Colon (tissue), 2 donors: ENCODE data around the gene RTP3.
"Not testable (repeated sequence)": the region's sequence is repeated elsewhere in the genome, so short reads cannot be mapped to it uniquely, and the experiment has no call there.

ENCODE experiments used
- FAIRE-seq: peaks from 2 replicates; lab custom pipeline; 2012; peaks lifted over from hg19 to GRCh38; lab: Jason Lieb, UNC
- donor health status: control.
- donor health status: control.

The RTP3 gene

GRCh38 chr3:46491089-46492070 lies 6.4 kb upstream of the RTP3 start:
- no peak for FAIRE-seq

DNA sequence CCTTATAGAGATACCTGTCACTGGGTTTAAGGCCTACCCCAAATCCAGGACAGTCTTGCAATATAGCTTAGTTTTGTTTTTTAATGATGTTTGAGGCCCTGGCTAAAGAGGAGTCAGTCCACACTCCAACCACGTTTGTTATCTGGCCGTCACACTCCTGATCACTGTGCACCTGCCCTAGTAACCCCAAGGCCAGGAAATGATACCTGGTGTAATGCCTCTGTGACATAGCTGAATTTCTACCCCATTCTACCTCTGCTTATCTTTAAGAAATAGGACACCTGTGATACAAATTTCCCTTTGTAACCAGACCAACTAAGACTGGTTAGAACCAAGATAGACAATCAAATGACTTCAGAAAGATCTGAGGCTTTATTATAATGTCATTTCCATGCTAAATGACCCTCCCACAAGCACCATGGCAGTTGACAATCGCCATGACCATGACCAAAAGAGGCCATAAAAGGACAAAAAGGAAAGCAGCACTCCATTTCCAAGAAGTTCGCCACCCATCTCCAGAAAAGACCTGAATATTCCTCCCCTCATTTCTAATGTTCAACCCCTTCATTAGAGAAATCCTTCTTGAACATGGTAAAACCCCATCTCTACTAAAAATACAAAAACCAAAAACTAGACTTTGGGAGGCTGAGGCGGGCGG lies 4.8 kb upstream of the RTP3 start:
- no peak for FAIRE-seq

GRCh38 chr3:46494491-46494890 lies 3.3 kb upstream of the RTP3 start:
- not testable (repeated sequence) for FAIRE-seq

GRCh38 chr3:46495901-46496456 lies 1.8 kb upstream of the RTP3 start:
- FAIRE-seq: no peak

- no peak for FAIRE-seq
Measured at GRCh38 chr3:46496746-46497555, 825 bp upstream of the RTP3 start.

DNA sequence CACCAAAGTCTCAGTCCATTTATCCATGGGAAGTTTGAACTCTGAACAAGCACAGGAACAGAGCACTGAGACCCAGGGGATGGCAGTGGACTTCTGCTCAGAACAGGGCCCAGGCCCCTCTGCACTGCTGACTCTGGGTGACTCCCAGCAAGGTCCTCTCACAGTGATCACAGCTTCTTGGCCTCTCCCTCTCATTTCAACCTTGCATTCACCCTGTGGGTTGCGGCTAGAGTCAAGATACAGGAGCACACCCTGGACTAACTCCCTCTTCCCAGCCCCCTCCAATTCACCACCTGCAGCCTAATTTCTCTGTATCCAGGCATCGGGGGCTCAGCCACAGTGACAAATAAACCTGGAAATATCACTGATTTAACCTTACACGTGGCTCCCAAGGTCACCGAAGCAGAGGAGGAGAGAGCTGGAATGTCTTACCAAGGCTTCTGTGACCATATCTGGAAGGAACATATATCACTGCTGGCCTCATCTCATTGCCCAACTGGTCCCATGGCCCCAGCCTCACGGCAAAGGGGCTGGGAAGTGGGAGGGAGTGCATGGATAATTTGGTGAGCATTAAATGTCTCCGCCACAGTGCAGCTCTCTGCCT lies 1.2 kb downstream of the RTP3 start:
- no peak for FAIRE-seq

DNA sequence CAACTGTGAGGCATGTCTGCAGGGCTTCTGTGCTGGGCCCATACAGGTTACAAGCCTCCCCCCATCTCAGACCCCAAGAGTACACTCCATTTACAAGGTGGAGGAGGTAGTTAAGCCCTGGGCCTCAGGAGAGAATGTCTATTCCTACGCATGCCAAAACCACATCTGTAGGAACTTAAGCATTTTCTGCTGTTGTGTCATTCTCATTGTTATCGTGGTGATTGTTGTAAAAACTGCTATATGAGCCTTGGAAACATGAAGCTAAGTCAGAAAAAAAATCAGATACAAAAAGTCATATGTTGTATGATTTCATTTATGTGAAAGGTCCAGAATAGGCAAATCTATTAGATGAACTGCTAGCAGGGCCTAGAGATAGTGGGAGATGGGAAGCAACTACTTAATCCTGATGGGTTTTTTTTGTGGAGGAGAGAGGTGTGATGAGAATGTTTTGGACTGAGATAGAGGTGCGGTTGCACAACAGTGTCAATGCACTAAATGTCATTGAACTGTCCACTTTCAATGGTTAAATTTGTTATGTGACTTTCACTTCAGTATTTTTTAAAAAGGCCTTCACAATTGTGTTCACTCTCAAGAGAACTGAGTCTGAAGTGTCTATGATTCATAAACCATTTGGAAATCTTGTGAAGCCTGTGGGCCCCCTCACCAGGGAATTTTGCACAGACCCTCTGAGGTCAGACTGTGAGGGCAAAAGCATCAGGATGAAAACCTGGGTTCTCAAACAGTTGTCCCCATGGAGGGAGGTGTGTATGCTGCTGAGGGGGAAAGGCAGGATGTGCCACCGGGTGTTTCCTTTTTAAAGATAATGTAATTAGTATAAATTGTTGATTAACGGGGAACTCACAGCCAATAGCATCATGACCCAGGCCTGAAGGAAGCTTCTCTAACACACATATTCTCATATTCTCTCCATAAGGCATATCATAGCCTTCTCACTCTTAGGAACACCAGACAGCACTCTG lies 3.2 kb downstream of the RTP3 start:
- FAIRE-seq: no peak

DNA sequence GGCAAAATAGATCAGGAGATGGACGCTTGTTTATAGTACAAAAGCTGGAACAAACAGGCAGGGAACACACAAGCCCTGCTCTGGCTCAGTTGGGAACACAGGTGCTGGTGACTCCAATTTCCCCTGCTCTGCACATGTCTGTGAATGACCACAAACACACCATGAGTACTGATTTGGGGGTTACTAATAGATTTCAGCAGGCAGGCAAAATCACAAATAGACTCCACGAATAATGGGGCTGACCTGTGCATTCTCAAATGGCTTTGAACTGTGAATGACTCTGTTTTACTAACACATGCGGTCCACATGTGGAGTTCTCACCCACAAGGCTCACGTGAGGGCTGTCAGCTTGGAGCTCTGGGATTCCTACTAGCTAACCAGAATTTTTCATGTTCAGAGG lies 3.9 kb downstream of the RTP3 start:
- FAIRE-seq: no peak

DNA sequence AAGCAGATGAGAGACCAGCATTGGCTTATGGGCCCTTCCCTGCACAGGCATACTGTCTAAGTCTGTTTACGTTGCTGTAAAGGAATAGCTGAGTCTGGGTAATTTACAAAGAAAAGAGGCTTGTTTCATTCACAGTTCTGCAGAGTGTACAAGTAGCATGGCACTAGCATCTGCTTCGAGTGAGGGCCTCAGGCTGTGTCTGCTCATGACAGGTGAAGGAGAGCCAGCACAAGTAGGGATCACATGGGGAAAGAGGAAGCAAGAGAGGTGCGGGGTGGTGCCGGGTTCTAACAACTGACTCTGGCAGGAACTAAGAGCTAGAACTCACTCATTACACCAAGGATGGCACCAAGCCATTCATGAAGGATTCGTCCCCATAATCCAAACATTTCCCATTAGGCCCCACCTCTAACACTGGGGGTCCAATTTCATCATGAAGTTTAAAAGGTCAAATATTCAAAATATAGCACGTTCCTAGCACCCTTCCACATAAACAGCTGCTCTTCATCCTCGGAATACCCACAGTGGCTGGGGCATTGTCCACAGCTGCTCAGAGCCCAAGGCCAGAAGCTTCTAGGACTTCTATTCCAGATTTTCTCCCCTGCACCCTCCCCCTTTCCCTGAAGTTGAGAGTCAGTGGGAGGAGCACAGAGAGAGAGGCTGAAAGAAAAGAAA lies 5.6 kb downstream of the RTP3 start:
- no peak for FAIRE-seq

DNA sequence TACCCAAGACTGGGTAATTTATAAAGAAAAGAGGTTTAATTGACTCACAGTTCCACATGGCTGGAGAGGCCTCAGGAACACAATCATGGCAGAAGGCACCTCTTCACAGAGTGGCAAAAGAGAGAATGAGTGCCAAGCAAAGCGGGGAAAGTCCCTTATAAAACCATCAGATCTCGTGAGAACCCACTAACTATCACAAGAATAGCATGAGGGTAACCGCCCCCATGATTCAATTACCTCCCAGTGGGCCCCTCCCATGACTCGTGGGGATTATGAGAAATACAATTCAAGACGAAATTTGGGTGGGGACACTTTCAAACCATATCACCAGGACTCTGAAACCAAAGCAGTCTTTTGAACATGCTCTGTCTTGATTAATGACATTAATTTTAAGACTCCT lies 7.0 kb downstream of the RTP3 start:
- no peak for FAIRE-seq

DNA sequence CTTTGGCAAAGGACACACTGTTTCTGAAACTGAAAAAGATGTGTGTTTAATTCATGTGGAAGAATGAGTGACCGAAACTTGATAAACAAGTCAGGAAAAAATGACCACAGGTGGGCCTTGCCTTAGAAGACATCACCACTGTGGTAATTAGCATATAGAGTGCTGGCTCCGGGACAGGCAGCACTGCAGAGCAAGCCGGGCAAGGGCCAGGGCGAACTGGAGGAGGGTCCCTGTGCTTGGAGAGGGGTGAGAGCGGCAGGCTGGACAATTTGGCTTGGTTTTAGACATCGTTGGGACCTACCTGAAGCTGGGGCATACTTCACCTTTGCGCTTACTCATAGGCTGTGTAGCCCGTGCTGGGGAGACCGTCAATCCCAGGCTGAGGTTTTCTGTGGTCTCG lies 8.2 kb downstream of the RTP3 start:
- FAIRE-seq: no peak

DNA sequence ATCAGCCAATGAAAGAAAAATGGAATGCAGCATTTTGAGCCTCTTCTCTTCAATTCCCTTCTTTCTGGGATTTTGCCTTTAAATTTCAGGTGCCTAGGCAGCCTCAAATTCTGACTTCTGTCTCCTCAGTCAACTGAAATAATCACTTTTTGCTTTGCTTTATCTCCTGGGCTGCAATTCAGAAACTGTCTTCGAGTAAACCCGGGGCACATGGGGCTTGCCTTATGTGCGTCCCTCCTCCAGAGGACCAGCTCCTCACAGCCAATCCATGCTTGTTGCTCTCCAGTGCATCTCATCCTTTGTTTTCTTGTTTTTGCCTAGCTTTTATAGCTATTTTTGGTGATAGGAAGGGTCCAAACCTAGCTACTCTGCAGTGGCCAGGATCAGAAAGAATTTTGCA lies 8.8 kb downstream of the RTP3 start:
- FAIRE-seq: no peak

DNA sequence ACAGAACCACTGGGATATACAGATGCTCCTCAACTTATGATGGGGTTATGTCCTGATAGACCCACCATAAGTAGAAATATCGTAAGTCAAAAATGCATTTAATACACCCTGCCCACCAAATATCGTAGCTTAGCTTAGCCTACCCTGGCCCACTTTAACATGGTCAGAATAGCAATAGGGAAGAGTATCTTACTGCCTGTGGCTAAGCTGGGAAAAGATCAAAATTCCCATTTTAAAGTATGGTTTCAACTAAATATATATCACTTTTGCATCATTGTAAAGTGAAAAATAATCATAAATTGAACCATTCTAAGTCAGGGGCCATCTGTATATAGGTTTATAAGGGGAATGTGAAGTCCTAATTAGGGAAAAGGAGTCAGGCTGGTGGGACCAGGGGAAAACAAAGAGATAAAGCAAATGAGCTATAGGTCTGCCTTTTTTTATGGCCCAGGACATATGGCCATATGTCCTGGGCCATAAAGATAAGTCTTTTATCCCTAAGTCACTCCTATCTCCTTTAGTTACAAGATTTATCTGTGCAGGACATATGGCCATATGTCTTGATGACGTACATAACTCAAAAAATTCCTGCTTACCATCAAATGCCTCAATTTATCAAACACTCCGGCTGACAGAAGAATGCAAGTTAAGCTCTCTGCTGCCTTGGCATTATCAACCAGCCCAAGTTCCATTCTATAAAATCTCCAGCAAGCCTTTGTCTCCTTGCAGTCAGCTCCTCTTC lies 11.2 kb downstream of the RTP3 start:
- FAIRE-seq: no peak

GRCh38 chr3:46509661-46510187 lies 11.9 kb downstream of the RTP3 start:
- no peak for FAIRE-seq

DNA sequence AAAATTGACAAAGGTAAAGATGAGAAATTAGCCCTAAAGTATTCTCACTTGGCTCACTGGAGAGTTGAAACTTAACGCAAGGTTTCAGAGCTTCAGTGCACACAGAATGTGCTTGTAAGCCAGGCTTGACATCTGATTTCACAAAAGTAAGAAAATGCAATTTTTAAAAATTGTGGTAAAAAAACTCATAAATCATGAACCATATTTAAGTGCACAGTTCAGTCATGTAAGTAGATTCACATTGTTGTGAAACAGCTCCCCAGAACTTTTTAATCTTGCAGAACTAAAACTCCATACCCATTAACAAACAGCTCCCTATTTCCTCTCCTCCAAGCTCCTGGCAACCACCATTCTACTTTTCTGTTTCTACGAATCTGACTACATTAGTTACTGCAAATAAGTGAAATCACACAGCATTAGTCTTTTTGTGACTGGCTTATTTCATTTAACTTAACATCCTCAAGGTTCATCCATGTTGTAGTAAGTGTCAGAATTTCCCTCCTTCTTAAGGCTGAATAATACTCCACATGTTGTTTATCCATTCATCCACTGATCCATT lies 14.5 kb downstream of the RTP3 start:
- FAIRE-seq: no peak

GRCh38 chr3:46516521-46516920 lies 18.7 kb downstream of the RTP3 start:
- FAIRE-seq: no peak

- FAIRE-seq: no peak
Measured at GRCh38 chr3:46517016-46517783, 19.4 kb downstream of the RTP3 start.

- no peak for FAIRE-seq
Measured at GRCh38 chr3:46517784-46518181, 20.0 kb downstream of the RTP3 start.
